BJ (cell line): ENCODE results near the gene SGIP1. TPM values are rescaled to one million over a fixed set of nuclear protein-coding genes. Genes with fewer than 3 reads are reported as not detected.

ENCODE experiments used
- CTCF ChIA-PET: fragments of 350-600 bp; formaldehyde crosslinking; extraction: SDS; loops from one replicate; lab custom pipeline; 2021; ENCODE audit warnings: antibody characterized with exemption, inconsistent platforms; lab: Yijun Ruan, JAX
- POLR2A ChIA-PET: fragments of 300-600 bp; sonication (Branson Sonifier 250); formaldehyde crosslinking; extraction: SDS; loops from one replicate; lab custom pipeline; 2021; ENCODE audit warnings: antibody characterized with exemption; lab: Charles Lee
- DNase-seq: peaks from one replicate; pipeline ENCODE4 v3.0.0-alpha.2; 2011; ENCODE audit warnings: low read depth
- H3K27me3 ChIP-seq: 2 replicates; pipeline ENCODE4 v1.6.0; 2011; ENCODE audit warnings: low read length; ENCODE audit not compliant: control insufficient read depth, insufficient read depth
- H3K36me3 ChIP-seq: 2 replicates; pipeline ENCODE4 v1.5.1; 2011; ENCODE audit warnings: low read length; ENCODE audit not compliant: control insufficient read depth, insufficient read depth
- H3K4me3 ChIP-seq: 2 replicates; pipeline ENCODE4 v1.5.1; 2011; ENCODE audit warnings: low read depth, mild to moderate bottlenecking, control low read depth, low read length
- CTCF ChIP-seq: IDR thresholded peaks from 2 replicates; pipeline ENCODE4 v1.5.1; 2011; ENCODE audit warnings: low read depth, mild to moderate bottlenecking, control low read depth, inconsistent platforms, low read length, moderate library complexity; ENCODE audit not compliant: insufficient read depth
- polyA plus RNA-seq: library from polyadenylated mRNA; depleted of rRNA; stranded (reverse); fragments of >200 nt; gene quantifications from 2 replicates; pipeline ENCODE4 v1.2.3, GENCODE V29; 2011

The SGIP1 gene
- polyA plus RNA-seq, 1 experiment: 49.4 TPM

GRCh38 chr1:66737836-66738235 is 203.9 kb downstream of the SGIP1 start:
- TF ChIP-seq CTCF: no peak
- ChIA-PET CTCF (interaction anchor here (2.4 kb wide), 1 partner anchor 12 kb away, joined by 7 read pairs; no protein-coding TSS in a partner anchor), POLR2A (no interaction called here)

GRCh38 chr1:66739401-66740157 is 205.6 kb downstream of the SGIP1 start:
- POLR2A ChIA-PET: no interaction called here
- no peak for DNase-seq
- no peak for TF ChIP-seq CTCF

More at GRCh38 chr1:66737836-66738235, 203.9 kb downstream of the SGIP1 start:
- Histone ChIP-seq H3K27me3 (no peaks in the 10 kb centered on the region), H3K36me3 (peaks cover 3% of the 10 kb centered on the region; the same call in 1 of the 2 replicates), H3K4me3 (no peak overlapping the region)
- DNase-seq: no peak

DNA sequence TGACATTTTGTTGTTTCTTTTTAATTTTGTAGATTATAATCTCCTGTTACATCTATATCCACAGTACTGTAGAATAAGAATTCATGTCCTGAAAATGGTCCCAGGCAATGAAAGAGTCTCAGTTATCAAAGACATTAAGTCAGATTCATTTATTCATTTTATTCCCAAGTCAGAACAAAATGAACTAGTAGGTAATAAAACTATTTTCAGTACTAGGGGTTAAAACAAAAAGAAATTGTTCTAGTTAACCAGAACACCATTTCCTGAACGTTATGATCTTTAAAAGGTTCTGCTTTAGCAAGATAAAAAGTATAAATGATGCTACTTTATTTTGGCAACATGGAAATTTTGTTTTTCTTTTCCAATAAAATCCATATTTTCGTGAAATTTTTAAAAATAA is 211.5 kb downstream of the SGIP1 start:
- no peak for TF ChIP-seq CTCF
- POLR2A ChIA-PET: no interaction called here
- CTCF ChIA-PET: interaction anchor here (1.0 to 1.1 kb wide), 2 partner anchors 13 to 20 kb away, joined by 3 to 5 read pairs; no protein-coding TSS in a partner anchor
- no peaks in the 10 kb centered on the region for H3K36me3 ChIP-seq
- DNase-seq: no peak
- no peak overlapping the region for H3K4me3 ChIP-seq
- H3K27me3 ChIP-seq: no peaks in the 10 kb centered on the region

More at GRCh38 chr1:66739401-66740157, 205.6 kb downstream of the SGIP1 start:
- CTCF ChIA-PET: interaction anchor here (0.8 kb wide), 1 partner anchor 8 kb away, joined by 3 read pairs; no protein-coding TSS in a partner anchor
- H3K36me3 ChIP-seq: peaks cover 3% of the 10 kb centered on the region; the same call in 1 of the 2 replicates
- no peaks in the 10 kb centered on the region for H3K27me3 ChIP-seq
- no peak overlapping the region for H3K4me3 ChIP-seq

DNA sequence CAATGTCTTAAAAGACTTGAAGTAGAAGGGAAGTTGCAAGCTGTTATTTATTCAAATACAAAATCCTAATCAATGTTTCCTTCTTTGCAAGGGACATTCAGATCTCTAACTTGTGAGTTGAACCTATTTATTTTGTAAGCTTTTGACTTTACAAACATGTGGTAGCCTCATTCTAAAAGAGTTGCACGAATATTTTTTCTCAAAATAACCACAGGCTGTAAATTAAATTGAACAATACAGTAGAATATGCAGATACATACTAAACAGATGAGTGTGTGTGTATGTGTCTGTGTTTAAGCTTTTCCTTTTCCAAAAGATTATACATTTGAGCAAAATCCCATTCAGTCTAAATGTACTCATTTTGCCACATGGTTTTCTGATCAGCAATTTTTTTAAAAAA is 213.5 kb downstream of the SGIP1 start:
- no peak for TF ChIP-seq CTCF
- POLR2A ChIA-PET: no interaction called here
- no peak overlapping the region for H3K4me3 ChIP-seq
- DNase-seq: peak; percentile 47
- CTCF ChIA-PET: interaction anchor here (0.8 to 2.4 kb wide), 3 partner anchors 8 to 301 kb away, joined by 3 to 5 read pairs (median 5); no protein-coding TSS in a partner anchor
- no peaks in the 10 kb centered on the region for H3K36me3 ChIP-seq
- no peaks in the 10 kb centered on the region for H3K27me3 ChIP-seq

- Histone ChIP-seq H3K4me3 (no peak overlapping the region), H3K36me3 (no peaks in the 10 kb centered on the region), H3K27me3 (no peaks in the 10 kb centered on the region)
- DNase-seq: no peak
- TF ChIP-seq CTCF: no peak
- ChIA-PET POLR2A (no interaction called here), CTCF (no interaction called here)
Observed at GRCh38 chr1:66750577-66750976, 216.6 kb downstream of the SGIP1 start.
